D721Med (cell line): Measurements from ENCODE around the gene ZBED2.

Experiments
- DNase-seq: peaks from one replicate; pipeline ENCODE4 v3.0.0; 2011; ENCODE audit warnings: low spot score; ENCODE audit not compliant: insufficient read length
- FAIRE-seq: peaks from 2 replicates; lab custom pipeline; 2011; peaks lifted over from hg19 to GRCh38; lab: Jason Lieb, UNC
- CTCF ChIP-seq: IDR thresholded peaks from 2 replicates; pipeline ENCODE4 v1.5.1; 2012; ENCODE audit warnings: mild to moderate bottlenecking, control low read depth; ENCODE audit not compliant: insufficient read depth; ENCODE audit errors: missing control alignments

ZBED2 gene

GRCh38 chr3:111610612-111611054 is 15.5 kb upstream of the ZBED2 start:
- FAIRE-seq (no peak), DNase-seq (no peak)
- TF ChIP-seq CTCF = no peak

- DNase-seq (no peak), FAIRE-seq (no peak)
- TF ChIP-seq CTCF = no peak
Observed at GRCh38 chr3:111610189-111610588, 15.0 kb upstream of the ZBED2 start.

- FAIRE-seq (no peak), DNase-seq (no peak)
- TF ChIP-seq CTCF = no peak
Observed at GRCh38 chr3:111609700-111610099, 14.6 kb upstream of the ZBED2 start.

- no peak for TF ChIP-seq CTCF
- DNase-seq (no peak), FAIRE-seq (no peak)
Observed at GRCh38 chr3:111608383-111608782, 13.2 kb upstream of the ZBED2 start.

GRCh38 chr3:111607240-111607920 is 12.2 kb upstream of the ZBED2 start:
- no peak for TF ChIP-seq CTCF
- no peak for FAIRE-seq

GRCh38 chr3:111605493-111605892 is 10.3 kb upstream of the ZBED2 start:
- TF ChIP-seq CTCF = no peak
- FAIRE-seq (no peak), DNase-seq (no peak)

More at GRCh38 chr3:111607240-111607920, 12.2 kb upstream of the ZBED2 start:
- no peak for DNase-seq

- FAIRE-seq (no peak), DNase-seq (no peak)
- no peak for TF ChIP-seq CTCF
Observed at GRCh38 chr3:111605018-111605417, 9.9 kb upstream of the ZBED2 start.
